ENCODE measurements around the gene ZBTB42.

Gene ZBTB42

GRCh38 chr14:104800771-104801519, at the start of gene ZBTB42:
TSS of gene ZBTB42 (plus strand) at chr14:104801101. CDS start at chr14:104801198, 97 bp downstream.
- no peaks in the 10 kb centered on the region for H3K36me3 ChIP-seq (ENCODE audit: control insufficient read depth, low read length)
- H3K9me2 ChIP-seq (replicated peaks; ENCODE audit: control insufficient read depth, low read length), result no peaks in the 10 kb centered on the region
- no peaks in the 10 kb centered on the region for H3K9me3 ChIP-seq (ENCODE audit: control insufficient read depth, insufficient read depth, low read length)
- no peak within 1 kb of the TSS for H3K27ac ChIP-seq (ENCODE audit: low read depth, low read length)
- peak within 1 kb of the TSS; percentile 75 for H3K4me3 ChIP-seq (ENCODE audit: low read length)
- TF ChIP-seq CTCF (IDR thresholded peaks at IDR 0.05; ENCODE audit: low read depth, low read length, poor library complexity, severe bottlenecking), result no peak
- no peak; the same call in 1 of the 2 replicates for TF ChIP-seq EZH2phosphoT487 (IDR thresholded peaks at IDR 0.05; ENCODE audit: borderline replicate concordance, low read length)
- peaks cover 61% of the 10 kb centered on the region for H3K27me3 ChIP-seq (ENCODE audit: control insufficient read depth, low read length)
- H3K4me1 ChIP-seq (ENCODE audit: control insufficient read depth, low read length), result peaks cover 32% of the 10 kb centered on the region
- H3K4me2 ChIP-seq (ENCODE audit: low read length), result peak within 1 kb of the TSS; percentile 92
- peaks cover 12% of the 10 kb centered on the region for H3F3A ChIP-seq (ENCODE audit: control insufficient read depth, insufficient read depth)
- no peaks in the 10 kb centered on the region for H4K20me1 ChIP-seq (ENCODE audit: control insufficient read depth, insufficient read depth, low read depth, low read length)
- H3K79me2 ChIP-seq (ENCODE audit: control insufficient read depth, low read length), result no peaks in the 10 kb centered on the region

- TF ChIP-seq EZH2phosphoT487 (IDR thresholded peaks at IDR 0.05; ENCODE audit: borderline replicate concordance, low read length) (no peak), CTCF (IDR thresholded peaks at IDR 0.05; ENCODE audit: low read depth, low read length, poor library complexity, severe bottlenecking) (no peak)
- peaks cover 39% of the 10 kb centered on the region for H3K79me2 ChIP-seq (ENCODE audit: control insufficient read depth, low read length)
- peaks cover 37% of the 10 kb centered on the region for H3K36me3 ChIP-seq (ENCODE audit: control insufficient read depth, low read length)
- peaks cover 16% of the 10 kb centered on the region; the same call in 1 of the 2 replicates for H4K20me1 ChIP-seq (ENCODE audit: control insufficient read depth, insufficient read depth, low read depth, low read length)
- H3K4me2 ChIP-seq (ENCODE audit: low read length), result peak overlapping the region; percentile 88
- no peaks in the 10 kb centered on the region for H3K9me2 ChIP-seq (replicated peaks; ENCODE audit: control insufficient read depth, low read length)
- peak overlapping the region; percentile 94 for H3K4me3 ChIP-seq (ENCODE audit: low read length)
- H3K27me3 ChIP-seq (ENCODE audit: control insufficient read depth, low read length), result peaks cover 7% of the 10 kb centered on the region; the same call in 1 of the 2 replicates
- H3F3A ChIP-seq (ENCODE audit: control insufficient read depth, insufficient read depth), result no peaks in the 10 kb centered on the region; the same call in 1 of the 2 replicates
- peak overlapping the region; percentile 63 for H3K27ac ChIP-seq (ENCODE audit: low read depth, low read length)
- H3K4me1 ChIP-seq (ENCODE audit: control insufficient read depth, low read length), result peaks cover 20% of the 10 kb centered on the region
- peaks cover 4% of the 10 kb centered on the region; the same call in 1 of the 2 replicates for H3K9me3 ChIP-seq (ENCODE audit: control insufficient read depth, insufficient read depth, low read length)
These were observed 49.1 kb upstream of the ZBTB42 start for GRCh38 chr14:104751539-104752422.

GRCh38 chr14:104752423-104752734, 48.5 kb upstream of the ZBTB42 start:
- Histone ChIP-seq H3K4me2 (ENCODE audit: low read length) (peak overlapping the region; percentile 88), H3K27me3 (ENCODE audit: control insufficient read depth, low read length) (peaks cover 7% of the 10 kb centered on the region; the same call in 1 of the 2 replicates), H3K27ac (ENCODE audit: low read depth, low read length) (peak overlapping the region; percentile 63), H3K4me3 (ENCODE audit: low read length) (peak overlapping the region; percentile 94), H4K20me1 (ENCODE audit: control insufficient read depth, insufficient read depth, low read depth, low read length) (peaks cover 16% of the 10 kb centered on the region; the same call in 1 of the 2 replicates), H3K4me1 (ENCODE audit: control insufficient read depth, low read length) (peaks cover 20% of the 10 kb centered on the region), H3K9me3 (ENCODE audit: control insufficient read depth, insufficient read depth, low read length) (peaks cover 4% of the 10 kb centered on the region; the same call in 1 of the 2 replicates), H3K79me2 (ENCODE audit: control insufficient read depth, low read length) (peaks cover 44% of the 10 kb centered on the region), H3F3A (ENCODE audit: control insufficient read depth, insufficient read depth) (no peaks in the 10 kb centered on the region; the same call in 1 of the 2 replicates), H3K9me2 (replicated peaks; ENCODE audit: control insufficient read depth, low read length) (no peaks in the 10 kb centered on the region), H3K36me3 (ENCODE audit: control insufficient read depth, low read length) (peaks cover 43% of the 10 kb centered on the region)
- TF ChIP-seq EZH2phosphoT487 (IDR thresholded peaks at IDR 0.05; ENCODE audit: borderline replicate concordance, low read length) (no peak), CTCF (IDR thresholded peaks at IDR 0.05; ENCODE audit: low read depth, low read length, poor library complexity, severe bottlenecking) (no peak)

All from DOHH2 (cell line).